ENCODE results near the gene NCK1. TPM values are rescaled to one million over a fixed set of nuclear protein-coding genes. Genes with fewer than 3 reads are reported as not detected.
"Not testable (repeated sequence)": the region's sequence is repeated elsewhere in the genome, so short reads cannot be mapped to it uniquely, and the experiment has no call there.

Gene NCK1
- total and polyA plus RNA-seq, 11 donors: 6.5 to 36.0 (median 23.3) TPM

DNA sequence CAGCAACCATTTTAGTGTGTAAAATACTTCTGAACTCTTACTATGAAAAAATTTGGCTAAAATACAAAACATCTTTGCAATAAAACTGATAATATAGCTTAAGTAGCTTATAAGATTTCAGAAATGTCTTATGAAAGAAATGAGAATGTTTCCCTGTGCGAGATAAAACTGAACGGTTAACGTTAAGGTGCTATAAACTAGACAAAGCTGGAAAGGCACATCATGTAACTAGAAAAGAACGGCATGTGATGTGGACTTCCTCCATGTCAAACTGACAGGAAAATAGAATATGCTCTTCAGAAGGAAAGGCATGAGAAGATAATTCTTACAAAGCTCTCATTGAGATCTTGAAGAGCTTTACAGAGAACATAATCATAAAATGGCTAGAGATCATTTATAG lies 36.5 kb downstream of the NCK1 start:
- Histone ChIP-seq H3K4me3 (no peak overlapping the region), H3K27me3 (no peaks in the 10 kb centered on the region), H3K36me3 (peaks cover 0 to 9% (median 0%) of the 10 kb centered on the region in 9 donors), H3K9me3 (peaks cover 0 to 22% (median 4%) of the 10 kb centered on the region in 12 donors), H3K4me1 (peaks cover 0 to 75% (median 23%) of the 10 kb centered on the region in 12 donors), H3K27ac (peak overlapping the region in 2 of 12 donors; percentile 6 to 10)
- 35 to 48% (median 47%) methylated on average over 4 of the region's 4 CpGs for WGBS, 4 donors
- ATAC-seq (peak in 1 of 4 donors; percentile 38), DNase-seq (no peak)
- TF ChIP-seq, protein P1, sequence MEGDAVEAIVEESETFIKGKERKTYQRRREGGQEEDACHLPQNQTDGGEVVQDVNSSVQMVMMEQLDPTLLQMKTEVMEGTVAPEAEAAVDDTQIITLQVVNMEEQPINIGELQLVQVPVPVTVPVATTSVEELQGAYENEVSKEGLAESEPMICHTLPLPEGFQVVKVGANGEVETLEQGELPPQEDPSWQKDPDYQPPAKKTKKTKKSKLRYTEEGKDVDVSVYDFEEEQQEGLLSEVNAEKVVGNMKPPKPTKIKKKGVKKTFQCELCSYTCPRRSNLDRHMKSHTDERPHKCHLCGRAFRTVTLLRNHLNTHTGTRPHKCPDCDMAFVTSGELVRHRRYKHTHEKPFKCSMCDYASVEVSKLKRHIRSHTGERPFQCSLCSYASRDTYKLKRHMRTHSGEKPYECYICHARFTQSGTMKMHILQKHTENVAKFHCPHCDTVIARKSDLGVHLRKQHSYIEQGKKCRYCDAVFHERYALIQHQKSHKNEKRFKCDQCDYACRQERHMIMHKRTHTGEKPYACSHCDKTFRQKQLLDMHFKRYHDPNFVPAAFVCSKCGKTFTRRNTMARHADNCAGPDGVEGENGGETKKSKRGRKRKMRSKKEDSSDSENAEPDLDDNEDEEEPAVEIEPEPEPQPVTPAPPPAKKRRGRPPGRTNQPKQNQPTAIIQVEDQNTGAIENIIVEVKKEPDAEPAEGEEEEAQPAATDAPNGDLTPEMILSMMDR (IDR thresholded peaks at IDR 0.05): no peak
- TF ChIP-seq POLR2A (IDR thresholded peaks at IDR 0.05): no peak
- intact Hi-C loops (cut with DNase I): loop anchor here in 1 of 10 donors (1.0 kb wide), 1 partner anchor 33 kb away; no protein-coding TSS in a partner anchor

DNA sequence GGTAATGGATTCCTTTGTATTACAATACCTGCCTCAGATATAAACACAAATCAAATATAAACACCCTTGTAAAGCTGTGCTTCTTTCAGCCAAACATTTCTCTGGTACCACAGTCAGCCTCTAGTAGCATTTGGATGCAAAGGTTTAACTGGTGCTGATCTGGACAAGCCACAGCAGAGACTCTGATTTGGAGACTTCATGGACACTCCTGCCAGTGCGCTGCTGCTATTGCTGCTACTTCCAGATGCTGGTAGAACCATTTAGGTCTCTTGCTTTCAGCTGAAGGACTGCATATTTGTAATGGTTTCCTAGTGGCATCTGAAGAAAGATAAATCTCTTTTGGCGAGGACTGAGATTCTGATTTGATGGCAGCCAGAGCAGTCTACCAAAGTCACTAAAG lies 36.9 kb downstream of the NCK1 start:
- WGBS, 4 donors: 83 to 95% (median 85%) methylated on average over 2 of the region's 2 CpGs
- H3K36me3 ChIP-seq: peaks cover 0 to 9% (median 0%) of the 10 kb centered on the region in 9 donors
- peaks cover 0 to 71% (median 19%) of the 10 kb centered on the region in 12 donors for H3K4me1 ChIP-seq
- H3K27ac ChIP-seq: peak overlapping the region in 2 of 12 donors; percentile 6 to 10
- peak in 1 of 4 donors; percentile 38 for ATAC-seq
- TF ChIP-seq POLR2A (IDR thresholded peaks at IDR 0.05): no peak
- TF ChIP-seq, protein P1 (IDR thresholded peaks at IDR 0.05): no peak
- DNase-seq: no peak
- intact Hi-C loops (cut with DNase I): loop anchor here in 1 of 10 donors (1.0 kb wide), 1 partner anchor 32 kb away; no protein-coding TSS in a partner anchor
- H3K27me3 ChIP-seq: no peaks in the 10 kb centered on the region
- H3K9me3 ChIP-seq: peaks cover 0 to 26% (median 8%) of the 10 kb centered on the region in 12 donors
- H3K4me3 ChIP-seq: no peak overlapping the region

DNA sequence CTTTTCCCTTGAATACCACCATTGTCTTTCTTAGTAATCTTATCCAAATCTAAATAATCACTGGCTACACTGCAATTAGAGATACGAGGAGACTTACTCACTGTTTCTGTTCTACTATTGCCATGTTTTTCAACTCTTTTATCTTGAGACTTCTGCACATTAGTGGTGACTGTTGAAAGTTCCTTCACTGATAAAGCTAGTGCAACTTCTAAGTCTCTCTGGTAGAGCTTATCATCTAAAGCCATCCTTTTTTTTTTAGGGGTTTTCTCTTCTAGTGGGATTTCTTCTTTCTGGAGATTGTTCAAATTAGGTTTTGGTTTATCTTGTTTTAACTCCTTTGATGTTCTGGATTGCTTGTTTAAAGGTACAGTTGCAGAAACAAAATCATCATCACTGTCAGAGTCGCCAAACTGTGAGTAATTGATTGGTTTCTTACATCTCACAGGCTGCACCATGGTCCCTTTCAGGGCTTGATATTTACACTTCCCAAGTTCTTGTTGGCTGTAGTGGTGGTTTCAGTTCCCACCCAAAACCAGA lies 37.7 kb downstream of the NCK1 start:
- DNase-seq: no peak
- H3K36me3 ChIP-seq: peaks cover 0 to 9% (median 0%) of the 10 kb centered on the region in 9 donors
- no peak for ATAC-seq
- H3K4me1 ChIP-seq: peaks cover 0 to 64% (median 13%) of the 10 kb centered on the region in 12 donors
- no peaks in the 10 kb centered on the region for H3K27me3 ChIP-seq
- no peak overlapping the region for H3K4me3 ChIP-seq
- no peak for TF ChIP-seq POLR2A (IDR thresholded peaks at IDR 0.05)
- TF ChIP-seq, protein P1 (IDR thresholded peaks at IDR 0.05): no peak
- 72 to 87% (median 80%) methylated on average over 2 of the region's 2 CpGs for WGBS, 4 donors
- intact Hi-C loops (cut with DNase I): no loop called here
- H3K27ac ChIP-seq: no peak overlapping the region
- peaks cover 0 to 34% (median 15%) of the 10 kb centered on the region in 12 donors for H3K9me3 ChIP-seq

DNA sequence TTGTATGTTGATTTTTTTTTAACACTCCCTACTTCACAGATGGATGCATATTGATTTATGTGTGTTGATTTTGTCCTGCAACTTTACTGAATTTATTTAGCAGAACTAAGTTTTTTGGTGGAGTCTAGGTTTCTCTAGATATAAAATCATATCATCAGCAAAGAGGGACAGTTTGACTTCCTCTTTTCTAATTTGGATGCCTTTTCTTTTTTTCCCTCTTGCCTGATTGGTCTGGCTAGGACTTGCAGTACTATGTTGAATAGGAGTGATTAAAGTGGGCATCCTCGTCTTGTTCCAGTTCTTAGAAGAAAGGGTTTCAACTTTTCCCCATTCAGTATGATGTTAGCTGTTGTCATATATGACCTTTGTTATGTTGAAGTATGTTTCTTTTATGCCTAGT lies 38.7 kb downstream of the NCK1 start:
- DNase-seq; H3K36me3 ChIP-seq; H3K27me3 ChIP-seq; ATAC-seq; H3K4me3 ChIP-seq; intact Hi-C loops (cut with DNase I); H3K27ac ChIP-seq: not testable (repeated sequence)
- Histone ChIP-seq H3K9me3 (peaks cover 0 to 38% (median 17%) of the 10 kb centered on the region in 12 donors), H3K4me1 (peaks cover 0 to 63% (median 12%) of the 10 kb centered on the region in 12 donors)
- 70 to 80% (median 75%) methylated on average over 1 of the region's 1 CpG for WGBS, 4 donors
